ENCODE measurements around the gene IL18RAP.
A peak's percentile ranks its signal among the peaks of the same experiment; 100 is the strongest.

Gene IL18RAP

GRCh38 chr2:102423368-102423767, 408 bp downstream of the IL18RAP start:
- no peak for DNase-seq

- DNase-seq, result no peak
These were observed 1.8 kb downstream of the IL18RAP start for GRCh38 chr2:102424754-102425153.

GRCh38 chr2:102425441-102426132, 2.6 kb downstream of the IL18RAP start:
- DNase-seq, result no peak

GRCh38 chr2:102427249-102427648, 4.3 kb downstream of the IL18RAP start:
- DNase-seq, result no peak

GRCh38 chr2:102428573-102428972, 5.6 kb downstream of the IL18RAP start:
- no peak for DNase-seq

- no peak for DNase-seq
These were observed 9.4 kb downstream of the IL18RAP start for GRCh38 chr2:102432386-102432785.

- no peak for DNase-seq
These were observed 11.2 kb downstream of the IL18RAP start for GRCh38 chr2:102433973-102434654.

GRCh38 chr2:102434655-102435381, 11.9 kb downstream of the IL18RAP start:
- no peak for DNase-seq

GRCh38 chr2:102435741-102436140, 12.8 kb downstream of the IL18RAP start:
- DNase-seq, result no peak

GRCh38 chr2:102436323-102436722, 13.4 kb downstream of the IL18RAP start:
- no peak for DNase-seq

- DNase-seq, result no peak
These were observed 14.2 kb downstream of the IL18RAP start for GRCh38 chr2:102437122-102437521.

GRCh38 chr2:102438111-102438510, 15.2 kb downstream of the IL18RAP start:
- DNase-seq, result no peak

- DNase-seq, result no peak
These were observed 15.6 kb downstream of the IL18RAP start for GRCh38 chr2:102438578-102438977.

GRCh38 chr2:102439065-102439695, 16.2 kb downstream of the IL18RAP start:
- no peak for DNase-seq

GRCh38 chr2:102442967-102443828, 20.2 kb downstream of the IL18RAP start:
- peak in 1 of 2 experiments; percentile 47 for DNase-seq

- DNase-seq, result no peak
These were observed 21.3 kb downstream of the IL18RAP start for GRCh38 chr2:102444233-102444632.

GRCh38 chr2:102446936-102447335, 24.0 kb downstream of the IL18RAP start:
- DNase-seq, result no peak

- peak in 1 of 2 experiments; percentile 42 for DNase-seq
These were observed 26.5 kb downstream of the IL18RAP start for GRCh38 chr2:102449370-102449974.

GRCh38 chr2:102451968-102452367, 29.0 kb downstream of the IL18RAP start:
- peak in 1 of 2 experiments; percentile 2 for DNase-seq

- no peak for DNase-seq
These were observed 30.5 kb downstream of the IL18RAP start for GRCh38 chr2:102453501-102453900.

- no peak for DNase-seq
These were observed 32.2 kb downstream of the IL18RAP start for GRCh38 chr2:102455061-102455670.

All from SW 1271 (cell line).